Stimulated activated CD4-positive, alpha-beta T cell treated with anti-CD3 and anti-CD28 coated beads, Interleukin-2, amount 100 ng/mL, for 24 hours (primary cell): ENCODE data around the gene GRAMD4.

Experiments
- DNase-seq, 2 donors: peaks; one replicate each; pipeline ENCODE4 v3.0.0-alpha.2; 2020

Gene GRAMD4

GRCh38 chr22:46727813-46728364 lies 107.7 kb downstream of the GRAMD4 start:
- DNase-seq = no peak

DNA sequence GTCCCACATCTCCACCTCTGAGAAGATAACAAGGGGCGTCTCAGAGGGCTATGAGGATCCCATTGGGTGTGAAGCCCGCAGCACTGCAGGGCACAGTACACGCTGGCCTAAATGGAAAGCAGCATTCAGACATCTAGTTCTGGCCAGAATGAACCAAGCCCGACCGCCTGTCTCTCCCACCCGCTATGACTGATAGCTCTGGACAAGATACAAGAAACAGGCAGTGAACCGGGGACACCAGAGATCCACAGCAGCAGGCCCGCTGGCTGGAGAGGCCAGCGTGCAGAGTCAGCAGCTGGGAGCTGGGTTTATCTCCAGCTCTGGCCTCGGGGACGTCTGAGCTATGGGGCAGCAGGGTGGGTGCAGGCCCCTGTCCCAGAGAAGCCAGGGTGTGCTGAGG lies 108.3 kb downstream of the GRAMD4 start:
- no peak for DNase-seq
